HepG2 (cell line): ENCODE results near the gene SEC61B. TPM values are rescaled to one million over a fixed set of nuclear protein-coding genes. Genes with fewer than 3 reads are reported as not detected.

ENCODE experiments used
- ATRX ChIP-seq: sonication (generic); formaldehyde crosslinking; IDR thresholded peaks from 2 replicates; pipeline ENCODE4 v1.4.0; 2020; ENCODE audit warnings: missing genetic modification reagents, borderline replicate concordance
- BORCS8-MEF2B ChIP-seq: sonication (generic); formaldehyde crosslinking; IDR thresholded peaks from 2 replicates; pipeline ENCODE4 v1.8.0; 2022; ENCODE audit warnings: mild to moderate bottlenecking, missing genetic modification reagents
- GLI4 ChIP-seq: sonication (generic); formaldehyde crosslinking; IDR thresholded peaks from 2 replicates; pipeline ENCODE4 v1.5.1; 2020; ENCODE audit warnings: missing genetic modification reagents, mild to moderate bottlenecking, moderate library complexity, borderline replicate concordance
- HHEX ChIP-seq: IDR thresholded peaks from 2 replicates; pipeline ENCODE4 v1.6.1; 2016; ENCODE audit warnings: control low read depth
- HOXA3 ChIP-seq: sonication (generic); formaldehyde crosslinking; IDR thresholded peaks from 2 replicates; pipeline ENCODE4 v1.5.0; 2020; ENCODE audit warnings: missing genetic modification reagents
- KDM4B ChIP-seq: sonication (generic); formaldehyde crosslinking; IDR thresholded peaks from 2 replicates; pipeline ENCODE4 v1.4.0; 2020; ENCODE audit warnings: missing genetic modification reagents
- MXD4 ChIP-seq: IDR thresholded peaks from 2 replicates; pipeline ENCODE4 v1.6.1; 2016; ENCODE audit warnings: mild to moderate bottlenecking, missing biosample characterization, missing genetic modification reagents
- MYNN ChIP-seq: sonication (generic); formaldehyde crosslinking; IDR thresholded peaks from 2 replicates; pipeline ENCODE4 v1.4.0; 2020; ENCODE audit warnings: mild to moderate bottlenecking, low read depth, missing genetic modification reagents
- NR2F1 ChIP-seq, 2 experiments: fragments of 450-650 bp in 1 of 2; formaldehyde crosslinking in 1 of 2; IDR thresholded peaks; 2 replicates each; pipeline versions ENCODE4 v1.5.0 to v1.6.1; 2016 to 2020; ENCODE audit warnings: mild to moderate bottlenecking in 1 of 2, missing compliant biosample characterization in 1 of 2, missing genetic modification reagents in 1 of 2, moderate library complexity in 1 of 2
- PITX1 ChIP-seq: sonication (generic); formaldehyde crosslinking; IDR thresholded peaks from 2 replicates; pipeline ENCODE4 v1.5.1; 2020; ENCODE audit warnings: mild to moderate bottlenecking, missing genetic modification reagents
- POLR2A ChIP-seq, 2 experiments: IDR thresholded peaks; 2 replicates each; pipeline ENCODE4 v1.6.1; 2011; ENCODE audit warnings: low read depth in 2 of 2, low read length in 2 of 2, mild to moderate bottlenecking in 1 of 2, moderate library complexity in 1 of 2; ENCODE audit not compliant: insufficient read depth in 1 of 2
- SRSF1 ChIP-seq: fragments of 200-400 bp; formaldehyde crosslinking; optimal IDR thresholded peaks from 2 replicates; pipeline ENCODE3; 2017; ENCODE audit warnings: mild to moderate bottlenecking, low read depth, low read length, moderate library complexity
- TOE1 ChIP-seq: sonication (generic); formaldehyde crosslinking; IDR thresholded peaks from 2 replicates; pipeline ENCODE4 v1.4.0; 2020; ENCODE audit warnings: mild to moderate bottlenecking, missing genetic modification reagents
- TSC22D2 ChIP-seq: sonication (generic); formaldehyde crosslinking; IDR thresholded peaks from 2 replicates; pipeline ENCODE4 v1.5.1; 2020; ENCODE audit warnings: missing genetic modification reagents, mild to moderate bottlenecking, borderline replicate concordance
- YEATS4 ChIP-seq: sonication (generic); formaldehyde crosslinking; IDR thresholded peaks from 2 replicates; pipeline ENCODE4 v1.4.0; 2020; ENCODE audit warnings: missing genetic modification reagents, borderline replicate concordance
- YY1 ChIP-seq: IDR thresholded peaks from 2 replicates; pipeline ENCODE4 v1.6.1; 2011; ENCODE audit warnings: low read length, low read depth, moderate library complexity, mild to moderate bottlenecking; ENCODE audit not compliant: insufficient read depth, insufficient replicate concordance
- ZBTB7B ChIP-seq: sonication (generic); formaldehyde crosslinking; IDR thresholded peaks from 2 replicates; pipeline ENCODE4 v1.4.0; 2020; ENCODE audit warnings: missing genetic modification reagents
- ZFAT ChIP-seq: sonication (generic); formaldehyde crosslinking; conservative IDR thresholded peaks from 2 replicates; pipeline ENCODE4 v1.8.1; 2023; ENCODE audit warnings: missing genetic modification reagents, inconsistent platforms
- ZNF225 ChIP-seq: sonication (generic); formaldehyde crosslinking; IDR thresholded peaks from 2 replicates; pipeline ENCODE4 v1.4.0; 2020; ENCODE audit warnings: mild to moderate bottlenecking, missing genetic modification reagents
- ZNF274 ChIP-seq: sonication (generic); formaldehyde crosslinking; IDR thresholded peaks from 2 replicates; pipeline ENCODE4 v1.5.1; 2020; ENCODE audit warnings: mild to moderate bottlenecking, missing genetic modification reagents
- ZNF557 ChIP-seq: sonication (generic); formaldehyde crosslinking; IDR thresholded peaks from 2 replicates; pipeline ENCODE4 v1.4.0; 2020; ENCODE audit warnings: missing genetic modification reagents
- ZNF567 ChIP-seq: sonication (generic); formaldehyde crosslinking; IDR thresholded peaks from 2 replicates; pipeline ENCODE4 v1.8.1; 2023; ENCODE audit warnings: mild to moderate bottlenecking, missing genetic modification reagents, borderline replicate concordance
- ZNF678 ChIP-seq: sonication (generic); formaldehyde crosslinking; IDR thresholded peaks from 2 replicates; pipeline ENCODE4 v1.4.0; 2020; ENCODE audit warnings: mild to moderate bottlenecking, missing genetic modification reagents
- ZNF883 ChIP-seq: sonication (generic); formaldehyde crosslinking; IDR thresholded peaks from 2 replicates; pipeline ENCODE4 v1.5.1; 2020; ENCODE audit warnings: mild to moderate bottlenecking, missing genetic modification reagents; ENCODE audit errors: not compliant biosample characterization
- polyA plus RNA-seq, 8 experiments: library from polyadenylated mRNA; depleted of rRNA in 3 of 8; stranded (reverse) in 7 of 8; unstranded in 1 of 8; fragments of >200 nt; fragmentation: Illumina TruSeq in 4 of 8; extraction: Trizol in 4 of 8; gene quantifications; 2 replicates each; pipeline versions ENCODE4 v1.2.1 to v1.2.3, GENCODE V29; 2011 to 2016; ENCODE audit warnings: low read depth in 4 of 8, missing spikeins in 1 of 8, mixed read lengths in 1 of 8; ENCODE audit not compliant: insufficient read depth in 1 of 8
- total RNA-seq, 5 experiments: library from RNA; depleted of rRNA; stranded (reverse); fragments of >200 nt; fragmentation: Illumina TruSeq; extraction: Trizol; gene quantifications; 2 replicates each; pipeline ENCODE4 v1.2.3, GENCODE V29; 2016; ENCODE audit warnings: low read depth in 1 of 5
- TF ChIP-seq, protein P1 (sequence below): IDR thresholded peaks from 2 replicates; pipeline ENCODE4 v1.6.1; 2016; ENCODE audit warnings: low read depth
- TF ChIP-seq, protein P2 (sequence below): sonication (generic); formaldehyde crosslinking; conservative IDR thresholded peaks from 2 replicates; pipeline ENCODE4 v1.8.0; 2022; ENCODE audit warnings: low read depth, missing genetic modification reagents
- TF ChIP-seq, protein P3 (sequence below): sonication (generic); formaldehyde crosslinking; IDR thresholded peaks from 2 replicates; pipeline ENCODE4 v1.4.0; 2020; ENCODE audit warnings: missing genetic modification reagents

SEC61B gene
- total and polyA plus RNA-seq, 2 of the 13 experiments (the other 11 are each of a cell fraction or from before 2014, with no cell fraction given) = 191 to 368 TPM

DNA sequence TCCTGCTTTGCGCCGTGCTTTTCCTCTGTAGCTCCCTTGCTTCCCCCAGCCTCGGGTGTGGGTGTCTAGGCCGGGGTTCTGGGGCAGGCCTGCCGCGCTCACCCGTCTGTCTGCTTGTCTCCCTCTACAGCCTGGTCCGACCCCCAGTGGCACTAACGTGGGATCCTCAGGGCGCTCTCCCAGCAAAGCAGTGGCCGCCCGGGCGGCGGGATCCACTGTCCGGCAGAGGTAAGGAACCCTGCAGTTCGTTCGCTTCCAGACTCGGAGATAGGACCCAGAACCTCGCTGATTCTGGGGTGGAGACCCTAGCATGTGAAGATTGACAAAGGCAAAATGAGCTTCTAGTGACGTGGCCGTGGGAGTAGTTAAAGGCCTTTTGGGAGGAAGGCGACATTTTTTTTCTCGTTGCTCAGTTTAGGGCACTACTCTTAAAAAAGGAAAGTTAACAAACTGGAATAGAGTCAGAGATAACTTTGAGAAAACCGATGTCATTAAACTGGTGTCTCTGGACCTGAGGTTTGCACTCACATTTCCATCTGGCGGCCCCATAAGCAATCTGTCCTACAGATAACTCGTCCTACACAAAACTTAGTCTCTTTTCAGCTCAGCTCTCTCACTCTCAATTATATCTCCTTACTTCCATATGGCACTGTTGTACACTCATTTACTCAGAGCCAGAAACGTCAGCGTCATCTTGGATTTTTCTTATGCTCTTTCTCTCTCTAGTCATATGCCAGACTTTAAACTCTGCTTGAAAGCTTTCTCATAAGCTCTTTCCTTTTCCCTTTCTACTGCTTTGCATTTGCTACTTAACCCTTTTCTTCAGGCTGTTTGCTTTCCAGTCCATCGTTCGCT lies 561 bp downstream of the SEC61B start (continued):
- TF ChIP-seq ZBTB7B (CRISPR knock-in tag) (no peak), ZFAT (CRISPR knock-in tag) (no peak), ZNF678 (no peak; the same call in 1 of the 2 replicates), NR2F1 (CRISPR knock-in tag; IDR thresholded peaks at IDR 0.05) (0 out of 4 replicates have a peak, but pooled peaks of 1 of the 2 experiments have one; percentile 3), TSC22D2 (CRISPR knock-in tag) (0 out of 2 replicates have a peak, but pooled peaks have one; percentile 26), ZNF567 (CRISPR knock-in tag) (no peak), BORCS8-MEF2B (no peak), TOE1 (CRISPR knock-in tag) (no peak), SRSF1 (no peak), ZNF883 (CRISPR knock-in tag) (peak; percentile 27), GLI4 (CRISPR knock-in tag) (no peak), YEATS4 (CRISPR knock-in tag) (no peak; the same call in 1 of the 2 replicates), KDM4B (CRISPR knock-in tag) (0 out of 2 replicates have a peak, but pooled peaks have one; percentile 12), HOXA3 (no peak), PITX1 (CRISPR knock-in tag) (no peak), POLR2A (IDR thresholded peaks at IDR 0.05; ENCODE audit: insufficient read depth in 1 of 2, low read depth in 2 of 2, low read length in 2 of 2) (peak in 1 of 2 experiments; percentile 31; a peak in 1 of 4 replicates), ZNF225 (CRISPR knock-in tag) (0 out of 2 replicates have a peak, but pooled peaks have one; percentile 20), YY1 (no peak), ZNF274 (0 out of 2 replicates have a peak, but pooled peaks have one; percentile 29), MYNN (CRISPR knock-in tag) (0 out of 2 replicates have a peak, but pooled peaks have one; percentile 17), ZNF557 (CRISPR knock-in tag) (no peak), HHEX (no peak), MXD4 (CRISPR knock-in tag) (peak; percentile 23; the same call in 1 of the 2 replicates), ATRX (CRISPR knock-in tag) (no peak)
- TF ChIP-seq, protein P1, sequence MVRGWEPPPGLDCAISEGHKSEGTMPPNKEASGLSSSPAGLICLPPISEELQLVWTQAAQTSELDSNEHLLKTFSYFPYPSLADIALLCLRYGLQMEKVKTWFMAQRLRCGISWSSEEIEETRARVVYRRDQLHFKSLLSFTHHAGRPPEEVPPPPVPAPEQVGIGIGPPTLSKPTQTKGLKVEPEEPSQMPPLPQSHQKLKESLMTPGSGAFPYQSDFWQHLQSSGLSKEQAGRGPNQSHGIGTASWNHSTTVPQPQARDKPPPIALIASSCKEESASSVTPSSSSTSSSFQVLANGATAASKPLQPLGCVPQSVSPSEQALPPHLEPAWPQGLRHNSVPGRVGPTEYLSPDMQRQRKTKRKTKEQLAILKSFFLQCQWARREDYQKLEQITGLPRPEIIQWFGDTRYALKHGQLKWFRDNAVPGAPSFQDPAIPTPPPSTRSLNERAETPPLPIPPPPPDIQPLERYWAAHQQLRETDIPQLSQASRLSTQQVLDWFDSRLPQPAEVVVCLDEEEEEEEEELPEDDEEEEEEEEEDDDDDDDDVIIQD (CRISPR knock-in tag) = no peak
- TF ChIP-seq, protein P2, sequence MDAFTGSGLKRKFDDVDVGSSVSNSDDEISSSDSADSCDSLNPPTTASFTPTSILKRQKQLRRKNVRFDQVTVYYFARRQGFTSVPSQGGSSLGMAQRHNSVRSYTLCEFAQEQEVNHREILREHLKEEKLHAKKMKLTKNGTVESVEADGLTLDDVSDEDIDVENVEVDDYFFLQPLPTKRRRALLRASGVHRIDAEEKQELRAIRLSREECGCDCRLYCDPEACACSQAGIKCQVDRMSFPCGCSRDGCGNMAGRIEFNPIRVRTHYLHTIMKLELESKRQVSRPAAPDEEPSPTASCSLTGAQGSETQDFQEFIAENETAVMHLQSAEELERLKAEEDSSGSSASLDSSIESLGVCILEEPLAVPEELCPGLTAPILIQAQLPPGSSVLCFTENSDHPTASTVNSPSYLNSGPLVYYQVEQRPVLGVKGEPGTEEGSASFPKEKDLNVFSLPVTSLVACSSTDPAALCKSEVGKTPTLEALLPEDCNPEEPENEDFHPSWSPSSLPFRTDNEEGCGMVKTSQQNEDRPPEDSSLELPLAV (CRISPR knock-in tag) = no peak
- TF ChIP-seq, protein P3, sequence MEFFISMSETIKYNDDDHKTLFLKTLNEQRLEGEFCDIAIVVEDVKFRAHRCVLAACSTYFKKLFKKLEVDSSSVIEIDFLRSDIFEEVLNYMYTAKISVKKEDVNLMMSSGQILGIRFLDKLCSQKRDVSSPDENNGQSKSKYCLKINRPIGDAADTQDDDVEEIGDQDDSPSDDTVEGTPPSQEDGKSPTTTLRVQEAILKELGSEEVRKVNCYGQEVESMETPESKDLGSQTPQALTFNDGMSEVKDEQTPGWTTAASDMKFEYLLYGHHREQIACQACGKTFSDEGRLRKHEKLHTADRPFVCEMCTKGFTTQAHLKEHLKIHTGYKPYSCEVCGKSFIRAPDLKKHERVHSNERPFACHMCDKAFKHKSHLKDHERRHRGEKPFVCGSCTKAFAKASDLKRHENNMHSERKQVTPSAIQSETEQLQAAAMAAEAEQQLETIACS (CRISPR knock-in tag) = 0 out of 2 replicates have a peak, but pooled peaks have one; percentile 12
